Peyer's patch (tissue), 4 donors: ENCODE results near the gene MYEOV.

Source experiments
- CTCF ChIP-seq, 6 experiments: fragments of 450-650 bp in 4 of 6; fragments of 200-600 bp in 2 of 6; sonication (generic) in 1 of 6; IDR thresholded peaks; one replicate each; pipeline ENCODE4 v1.5.1; 2017 to 2019; ENCODE audit warnings: antibody characterized with exemption in 6 of 6, mild to moderate bottlenecking in 3 of 6, moderate library complexity in 1 of 6
- POLR2A ChIP-seq, 2 donors: fragments of 450-650 bp; IDR thresholded peaks; one replicate each; pipeline ENCODE4 v1.5.1; 2017; ENCODE audit warnings: antibody characterized with exemption in 2 of 2, mild to moderate bottlenecking in 2 of 2, moderate library complexity in 2 of 2

GRCh38 chr11:69335781-69336405 lies 41.9 kb downstream of the MYEOV start:
- no peak for TF ChIP-seq CTCF (IDR thresholded peaks at IDR 0.05)
- no peak for TF ChIP-seq POLR2A (IDR thresholded peaks at IDR 0.05)
